Measurements from ENCODE around the gene GALNT18.
"Not testable (repeated sequence)": the region's sequence is repeated elsewhere in the genome, so short reads cannot be mapped to it uniquely, and the experiment has no call there.

Gene GALNT18

DNA sequence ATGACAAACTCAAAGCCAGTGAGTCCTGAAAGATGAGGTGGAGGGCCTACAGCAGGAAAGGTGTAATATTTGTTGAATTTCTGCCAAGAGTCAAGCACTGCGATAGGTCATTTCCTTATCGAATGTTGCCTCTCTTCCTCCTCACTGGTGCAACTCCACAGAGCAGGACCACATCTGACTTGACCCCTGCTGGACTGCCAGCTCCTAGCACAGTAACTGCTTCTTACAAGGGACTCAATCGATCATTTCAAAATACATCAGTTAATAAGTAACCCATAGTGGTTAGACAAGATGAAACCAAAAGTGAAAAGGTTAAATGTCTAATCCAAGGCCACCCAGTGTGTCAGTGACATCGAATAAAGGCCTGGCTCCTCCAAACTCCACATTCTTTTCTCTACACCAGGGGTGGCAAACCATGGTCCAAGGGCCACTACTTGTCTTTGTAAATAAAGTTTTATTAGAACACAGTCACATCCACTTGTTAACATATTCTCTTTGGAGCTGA, 170.3 kb downstream of the GALNT18 start:
- no peak for DNase-seq

DNA sequence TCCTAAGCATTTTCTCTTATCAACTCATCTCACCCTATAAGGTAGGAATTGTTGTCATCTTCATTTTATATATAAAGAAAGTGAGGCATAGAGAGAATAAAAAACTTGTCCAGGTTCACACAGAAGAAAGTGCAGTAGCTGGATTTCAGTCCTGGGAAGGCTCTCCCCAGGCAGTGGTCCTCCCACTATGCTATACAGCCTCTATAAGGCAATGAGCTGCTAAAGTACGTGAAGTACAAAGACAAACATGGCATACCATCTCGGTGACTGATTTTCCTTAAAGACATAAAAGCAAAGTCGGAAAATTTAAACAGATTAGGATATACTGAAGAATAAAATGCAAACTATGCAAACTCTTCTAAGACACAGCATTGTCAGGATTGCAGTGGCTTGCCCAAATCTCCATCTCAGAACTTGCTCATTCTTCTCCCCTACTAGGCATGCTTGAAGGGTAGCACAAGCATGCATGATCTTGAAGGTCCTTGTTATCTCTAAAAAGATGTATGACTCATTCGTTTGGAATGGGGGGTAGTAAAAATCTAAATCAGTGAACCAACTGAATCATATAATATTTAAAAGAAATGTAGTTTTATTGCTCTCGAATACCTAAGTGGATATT, 171.0 kb downstream of the GALNT18 start:
- DNase-seq = no peak

DNA sequence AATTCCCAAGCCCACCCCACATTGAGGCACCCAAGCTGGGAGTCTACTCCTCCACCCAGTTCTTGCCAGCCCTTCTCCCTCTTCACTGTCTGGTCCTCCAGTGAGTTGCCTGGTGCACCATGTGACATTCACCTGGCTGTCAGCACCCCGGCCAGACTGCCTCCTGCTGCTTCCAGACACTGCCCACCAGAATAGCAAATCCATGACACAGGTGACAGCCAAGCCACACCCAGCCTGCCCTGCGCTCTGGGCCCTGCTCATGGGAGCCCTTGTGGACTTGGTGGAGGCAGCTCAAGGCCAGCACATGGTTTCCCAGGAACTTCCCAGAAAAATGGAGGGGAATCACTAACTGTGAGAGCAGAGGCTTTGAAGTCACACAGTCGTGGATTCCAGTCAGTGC, 172.5 kb downstream of the GALNT18 start:
- no peak for DNase-seq

DNA sequence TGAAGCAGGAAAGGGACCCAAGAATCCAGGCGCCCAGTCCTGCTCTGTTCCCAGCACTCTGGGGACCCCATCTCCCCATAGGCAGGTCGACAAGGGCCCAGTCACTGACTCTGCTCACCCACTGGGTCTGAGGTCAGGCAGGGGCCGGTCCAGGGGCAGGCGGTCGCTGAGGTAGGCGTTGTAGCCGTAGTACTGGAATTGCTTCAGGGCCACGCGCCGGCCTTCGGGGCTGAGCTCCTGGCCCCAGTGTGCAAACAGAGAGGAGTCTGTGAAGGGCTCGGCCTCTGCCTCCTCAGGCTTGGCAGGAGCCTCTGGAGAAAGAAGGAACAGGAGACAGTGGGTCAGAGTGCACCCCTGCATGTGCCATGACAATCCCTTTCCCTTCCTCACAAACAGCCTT, 173.2 kb downstream of the GALNT18 start:
- DNase-seq = no peak

DNA sequence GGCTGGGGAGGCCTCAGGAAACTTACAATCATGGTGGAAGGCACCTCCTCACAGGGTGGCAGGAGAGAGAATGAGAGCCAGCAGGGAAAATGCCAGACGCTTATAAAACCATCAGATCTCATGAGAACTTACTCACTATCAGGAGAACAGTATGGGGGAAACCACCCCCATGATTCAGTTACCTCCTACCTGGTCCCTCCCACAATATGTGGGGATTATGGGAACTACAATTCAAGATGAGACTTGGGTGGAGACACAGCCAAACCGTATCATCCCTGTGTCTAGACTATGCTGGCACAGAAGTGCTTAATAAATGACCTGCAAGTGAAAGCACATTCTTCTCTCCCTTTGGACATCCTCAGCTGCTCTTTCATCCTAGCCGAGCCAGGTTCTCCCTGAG, 174.2 kb downstream of the GALNT18 start:
- not testable (repeated sequence) for DNase-seq

DNA sequence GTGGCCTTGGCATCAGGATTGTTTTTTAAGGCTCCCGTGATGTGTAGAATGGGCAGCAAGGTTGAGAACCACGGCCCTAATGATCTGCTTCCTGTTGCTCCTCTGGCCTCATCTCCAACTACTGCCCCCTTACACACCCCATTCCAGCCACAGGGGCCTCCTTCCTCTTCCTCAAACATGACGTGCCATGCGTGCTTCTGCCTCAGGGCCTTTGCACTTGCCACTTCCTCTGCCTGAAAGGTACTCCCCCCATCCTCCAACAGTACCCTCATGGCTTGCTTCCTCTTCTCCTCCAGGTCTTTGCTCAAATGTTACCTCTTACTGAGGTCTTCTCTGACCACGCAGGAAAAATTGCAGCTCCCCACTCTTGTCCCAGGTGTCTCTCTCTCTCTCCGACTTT, 174.8 kb downstream of the GALNT18 start:
- no peak for DNase-seq

DNA sequence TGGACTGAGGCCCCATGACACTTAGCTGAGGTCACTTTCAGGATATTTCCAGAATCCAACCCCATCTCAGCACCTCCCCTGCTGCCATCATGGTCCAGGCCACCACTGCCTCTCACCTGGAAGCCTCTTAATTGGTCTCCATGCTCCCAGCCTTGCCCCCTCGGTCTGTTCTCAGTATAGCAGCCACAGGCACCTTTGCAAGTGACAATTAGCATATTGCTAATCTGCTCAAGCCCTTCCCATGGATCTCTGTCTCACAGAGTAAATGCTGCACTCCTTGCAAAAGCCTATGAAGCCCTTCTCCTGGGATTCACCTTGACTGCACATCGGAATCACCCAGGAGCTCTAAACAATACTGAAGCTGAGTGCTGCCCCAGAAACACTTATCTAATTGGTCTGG, 175.2 kb downstream of the GALNT18 start:
- DNase-seq = no peak

DNA sequence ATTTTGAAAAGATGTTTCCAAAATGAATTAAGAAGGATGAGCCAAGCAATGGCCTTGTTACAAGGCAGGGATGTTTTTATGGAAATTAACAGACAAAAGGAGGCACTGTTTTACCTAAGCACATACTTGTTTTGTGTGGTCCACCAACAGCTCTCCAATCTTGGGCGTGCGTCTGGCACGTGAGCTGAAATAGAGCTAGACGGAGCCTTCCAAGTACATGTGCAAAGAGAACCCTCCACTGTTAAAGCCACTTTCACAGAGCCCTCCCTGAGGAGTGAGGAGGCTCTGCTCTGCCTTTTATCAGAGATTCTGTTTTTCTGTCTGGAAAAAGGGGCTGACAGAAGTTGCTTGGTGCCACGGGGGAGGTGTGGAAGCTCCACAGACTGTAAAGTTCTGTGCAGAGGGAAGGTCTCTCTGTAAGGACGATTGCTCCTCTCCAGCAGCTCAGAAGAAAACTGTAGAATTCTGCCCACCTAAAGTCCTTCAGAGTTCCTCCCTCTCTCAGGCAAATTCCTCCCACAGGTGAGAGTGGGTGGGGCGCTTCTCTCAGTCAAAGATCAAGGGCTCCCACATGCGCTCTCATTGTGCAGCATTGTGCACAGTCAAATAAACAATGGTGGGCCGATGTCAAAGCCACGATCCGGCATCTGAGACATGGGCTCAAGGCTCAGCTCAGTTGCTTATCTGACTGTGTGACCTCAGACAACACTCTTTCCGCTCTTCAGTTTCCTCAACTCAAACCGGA, 176.2 kb downstream of the GALNT18 start:
- DNase-seq = no peak

DNA sequence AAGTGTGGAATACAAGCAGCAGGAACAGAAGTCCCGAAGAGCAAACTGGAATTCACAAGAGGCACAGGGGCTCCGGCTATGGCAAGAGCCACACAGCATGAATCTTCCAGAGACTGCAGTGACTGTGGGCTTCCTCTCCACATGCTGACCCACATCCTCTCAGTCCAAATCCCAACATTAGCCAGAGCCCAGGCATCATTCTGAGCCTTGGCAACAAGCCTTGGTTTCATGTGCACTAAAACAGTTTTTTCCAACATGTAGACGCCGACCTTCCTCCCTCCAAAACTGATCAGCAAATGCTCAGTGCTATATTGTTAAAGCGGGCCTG, 177.0 kb downstream of the GALNT18 start:
- DNase-seq = no peak

DNA sequence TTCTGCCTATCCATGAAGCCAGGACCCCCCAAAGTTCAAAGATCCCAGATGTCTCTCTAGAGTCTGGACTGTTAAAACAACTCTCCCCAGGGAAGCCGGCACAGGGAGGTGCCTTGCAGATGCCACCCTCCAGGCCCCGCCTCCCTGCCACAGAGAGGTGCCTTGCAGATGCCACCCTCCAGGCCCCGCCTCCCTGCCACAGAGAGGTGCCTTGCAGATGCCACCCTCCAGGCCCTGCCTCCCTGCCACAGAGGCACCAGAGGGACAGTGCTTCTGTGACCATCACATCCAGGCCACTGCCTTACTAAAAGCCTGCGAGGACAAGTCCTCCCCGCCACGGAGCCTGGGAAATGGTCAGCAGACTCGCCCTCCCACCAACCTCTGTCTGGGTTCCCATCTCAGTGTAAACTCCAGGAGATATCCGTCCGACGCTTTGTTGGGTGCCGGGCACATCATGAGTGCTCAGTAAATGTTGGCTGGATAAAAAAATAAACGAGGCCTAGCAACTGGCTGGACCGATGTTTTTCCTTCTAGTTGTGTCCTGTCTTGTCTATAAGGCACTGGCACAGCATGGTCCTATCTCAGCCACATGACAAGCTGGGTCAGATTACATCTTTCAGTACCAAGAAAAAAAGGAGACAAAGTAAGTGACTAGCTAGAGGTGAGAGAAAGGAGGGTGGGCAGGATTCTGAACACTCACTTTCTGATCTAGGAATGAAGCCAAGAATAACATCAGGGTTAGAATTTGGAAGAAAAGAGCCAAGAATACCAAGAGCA, 177.6 kb downstream of the GALNT18 start:
- no peak for DNase-seq

DNA sequence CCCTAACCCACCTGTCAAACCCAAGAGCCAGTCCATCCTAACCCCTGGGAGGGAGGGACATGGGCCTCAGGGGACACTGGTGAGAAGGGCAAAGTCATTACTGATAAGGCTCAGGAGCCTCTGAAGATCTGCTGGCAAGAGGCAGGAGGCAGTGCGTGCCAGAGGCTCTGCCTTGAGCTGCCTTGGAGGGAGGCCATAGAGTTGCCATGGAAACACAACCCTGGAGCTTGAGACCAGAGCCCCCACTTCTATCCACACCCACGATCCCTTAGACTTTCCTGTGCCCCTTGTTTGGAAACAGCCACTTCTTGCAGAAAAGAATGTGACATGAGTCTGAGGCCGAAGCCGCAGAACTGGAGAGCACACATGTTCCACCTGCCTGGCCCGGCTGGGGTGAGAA, 179.0 kb downstream of the GALNT18 start:
- no peak for DNase-seq

DNA sequence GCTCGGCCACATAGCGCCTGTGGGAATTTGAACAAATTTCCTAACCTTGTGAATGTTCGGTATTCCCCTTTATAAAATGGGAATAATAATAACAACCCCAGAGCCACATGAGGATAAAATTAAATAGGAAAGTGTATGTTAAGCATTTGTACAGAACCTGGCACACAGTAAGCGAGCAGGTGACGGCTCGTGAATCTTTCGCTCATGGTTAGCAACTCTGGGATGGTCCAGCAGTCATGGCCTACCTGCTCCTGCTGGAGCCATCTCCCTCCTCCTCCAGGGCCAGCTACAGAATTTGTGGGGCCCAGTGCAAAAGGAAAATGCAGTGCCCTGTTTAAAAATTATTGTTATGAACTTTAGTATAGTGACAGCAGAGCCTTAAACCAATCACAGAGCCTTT, 180.3 kb downstream of the GALNT18 start:
- no peak for DNase-seq

DNA sequence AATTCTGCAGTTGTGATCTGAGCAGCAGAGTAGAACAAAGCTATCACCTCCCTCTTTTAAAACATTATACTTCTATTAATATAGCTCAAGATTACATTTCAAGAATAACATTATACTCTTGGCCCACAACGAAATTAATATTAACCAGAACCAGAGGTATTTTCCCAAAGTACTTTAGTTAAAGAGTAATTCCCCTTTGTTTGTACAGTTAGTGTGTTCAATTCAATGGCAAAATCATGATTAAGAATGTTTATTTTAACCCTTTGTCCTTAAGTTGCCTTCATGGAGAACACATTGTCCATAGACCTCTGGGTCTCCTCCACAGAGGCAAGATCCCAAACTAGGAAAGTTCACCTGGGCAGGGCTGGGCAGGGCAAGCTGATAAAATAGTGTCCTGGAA, 180.7 kb downstream of the GALNT18 start:
- DNase-seq = no peak

DNA sequence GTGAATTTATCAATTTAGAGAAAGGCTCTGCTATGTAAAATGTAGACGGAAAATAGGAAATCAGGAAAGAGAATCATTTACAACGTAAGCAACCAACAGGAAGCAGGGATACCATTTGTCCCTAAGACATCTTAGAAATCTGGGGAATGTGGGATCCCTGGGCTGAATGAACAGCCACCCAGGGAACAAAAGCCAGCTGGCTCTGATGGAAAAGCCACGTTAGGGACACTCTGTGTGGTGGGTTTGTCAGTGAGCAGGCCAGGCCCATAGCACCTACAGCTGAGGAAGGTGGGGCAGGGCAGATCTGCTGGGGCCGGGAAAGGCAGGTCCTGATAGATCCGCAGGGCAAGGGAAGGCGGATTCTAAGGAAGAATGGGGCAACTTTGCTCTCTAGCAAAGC, 181.7 kb downstream of the GALNT18 start:
- DNase-seq = no peak

DNA sequence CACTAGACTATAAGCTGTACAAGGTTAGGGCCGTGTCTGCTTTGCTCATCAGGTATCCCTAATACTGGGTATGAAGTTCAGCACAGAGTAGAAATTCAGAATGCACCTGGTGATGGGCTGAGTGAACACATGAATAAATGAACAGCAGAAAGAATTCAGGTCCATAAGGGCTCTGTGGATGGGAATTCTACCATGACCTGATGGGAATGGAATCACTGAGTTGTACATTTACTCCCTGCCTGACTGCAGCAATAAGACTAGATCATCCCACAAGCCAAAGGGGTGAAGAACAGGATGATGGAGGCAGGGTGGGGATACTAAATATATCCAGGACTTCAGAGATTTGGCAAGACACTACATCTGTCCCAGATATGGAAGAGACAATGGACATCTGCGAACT, 182.2 kb downstream of the GALNT18 start:
- DNase-seq = no peak

DNA sequence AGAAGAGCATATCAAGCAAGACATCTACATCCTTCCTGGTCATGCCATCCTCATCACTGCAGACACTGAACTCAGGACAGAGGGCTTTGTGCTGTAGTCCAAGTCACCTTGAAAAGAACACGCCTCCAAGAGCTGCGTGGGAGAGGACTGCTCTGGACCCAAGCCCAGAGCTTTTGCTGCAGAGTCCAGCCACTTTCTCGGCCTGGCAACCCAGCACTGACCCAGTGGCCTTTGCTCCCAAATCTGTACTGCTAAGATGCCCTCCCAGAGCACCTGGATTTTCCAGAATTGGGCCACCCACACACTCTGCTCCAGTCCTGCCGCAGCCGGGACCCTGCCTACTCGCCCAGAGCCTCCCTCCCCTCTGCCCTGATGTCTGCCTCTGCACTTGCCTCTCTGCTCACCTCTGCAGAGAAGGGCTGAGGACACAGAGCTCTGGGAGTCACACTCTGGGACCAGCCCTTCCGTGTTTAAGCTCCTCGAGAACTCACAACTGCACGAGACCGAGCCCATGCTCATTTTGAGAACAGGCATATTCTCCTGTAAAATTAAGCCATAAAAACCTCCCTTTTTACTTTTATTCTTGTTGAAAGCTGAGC, 185.0 kb downstream of the GALNT18 start:
- DNase-seq = no peak

DNA sequence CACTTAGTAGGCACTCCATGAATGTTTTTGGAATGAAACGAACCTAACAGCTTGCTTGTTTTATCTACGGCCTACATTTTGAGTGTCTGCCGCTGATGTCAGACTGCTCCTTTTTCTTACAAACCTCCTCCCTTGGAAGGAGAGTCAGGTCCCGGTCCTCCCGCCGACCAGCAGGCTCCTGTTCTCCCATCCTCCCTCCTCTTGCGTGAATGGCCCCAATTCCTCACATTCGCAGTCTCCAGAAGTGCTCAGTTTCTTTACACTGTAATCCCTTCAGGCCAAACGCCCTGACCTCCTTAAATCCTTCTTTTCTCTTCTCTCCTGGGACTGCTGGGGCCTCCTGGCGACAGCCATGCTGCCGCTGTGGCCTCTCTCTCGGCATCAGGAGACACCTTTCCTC, 186.2 kb downstream of the GALNT18 start:
- no peak for DNase-seq

DNA sequence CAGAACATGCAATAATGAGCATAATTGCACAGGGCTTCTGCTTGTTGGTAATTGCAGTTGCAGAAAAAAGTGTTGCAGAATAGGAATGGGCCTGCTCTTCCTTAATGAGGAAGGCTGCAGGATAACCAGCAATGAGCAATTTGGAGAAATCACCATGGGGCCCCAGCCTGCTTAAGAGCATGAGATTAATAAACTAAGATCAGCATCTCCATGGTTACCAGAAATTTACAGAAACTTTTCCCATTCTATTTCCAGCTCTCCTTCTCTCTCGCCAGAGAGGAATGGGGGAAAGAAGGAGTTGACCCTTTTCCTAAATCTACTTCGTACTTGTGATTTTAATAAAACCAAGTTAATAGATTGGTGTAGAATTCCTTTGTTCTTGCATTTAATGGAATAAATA, 187.8 kb downstream of the GALNT18 start:
- DNase-seq = no peak

DNA sequence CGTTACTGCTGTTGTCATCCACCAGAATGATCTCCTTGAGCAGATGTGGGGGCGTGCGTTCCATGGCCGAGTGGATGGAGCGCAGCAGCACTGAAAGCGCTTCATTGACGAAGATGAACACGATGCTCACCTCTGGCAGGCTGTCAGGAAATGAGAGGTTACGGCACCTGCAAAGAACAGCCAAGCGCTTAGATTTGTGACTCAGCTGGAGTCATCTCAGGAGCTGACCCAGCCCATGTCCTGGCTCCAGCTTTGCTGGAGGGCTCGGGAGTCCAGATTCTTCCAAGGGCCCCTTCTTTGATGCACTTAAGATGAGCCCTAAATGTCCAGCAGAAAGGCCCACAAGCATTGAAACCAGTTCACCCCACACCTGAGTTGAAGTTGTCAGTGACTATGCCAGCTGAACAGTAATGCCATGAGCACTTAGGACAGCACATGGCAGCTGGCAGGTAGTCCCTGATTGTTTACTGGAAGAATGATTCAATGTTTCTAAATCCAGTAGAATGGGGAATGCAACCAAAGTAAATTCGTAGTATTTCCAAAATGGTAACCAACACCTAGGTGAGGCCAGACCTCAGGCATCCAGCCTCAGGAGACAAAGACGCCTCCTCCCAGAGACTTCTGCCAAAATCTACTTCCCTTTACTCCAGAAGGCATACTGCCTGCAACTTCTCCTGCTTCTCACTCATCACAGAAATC, 189.0 kb downstream of the GALNT18 start:
- no peak for DNase-seq

DNA sequence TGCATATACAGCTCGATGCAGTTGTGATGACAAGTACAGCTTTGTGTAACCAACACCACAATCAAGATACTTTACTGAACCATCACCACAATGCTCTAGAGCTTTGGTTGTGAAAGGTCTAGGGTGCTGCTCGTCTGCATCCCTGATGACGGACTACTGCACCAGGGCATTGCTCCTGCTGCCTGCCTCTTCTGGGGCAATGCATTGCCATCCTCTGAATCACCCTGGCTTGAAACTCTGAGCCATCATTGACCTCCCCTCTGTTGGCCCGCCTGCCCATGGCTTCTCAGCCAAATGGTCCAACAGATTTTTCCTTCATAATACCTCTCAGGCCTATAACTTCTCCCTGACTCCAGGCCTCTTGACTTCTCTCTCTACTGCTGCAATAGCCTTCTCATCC, 191.4 kb downstream of the GALNT18 start:
- no peak for DNase-seq

DNA sequence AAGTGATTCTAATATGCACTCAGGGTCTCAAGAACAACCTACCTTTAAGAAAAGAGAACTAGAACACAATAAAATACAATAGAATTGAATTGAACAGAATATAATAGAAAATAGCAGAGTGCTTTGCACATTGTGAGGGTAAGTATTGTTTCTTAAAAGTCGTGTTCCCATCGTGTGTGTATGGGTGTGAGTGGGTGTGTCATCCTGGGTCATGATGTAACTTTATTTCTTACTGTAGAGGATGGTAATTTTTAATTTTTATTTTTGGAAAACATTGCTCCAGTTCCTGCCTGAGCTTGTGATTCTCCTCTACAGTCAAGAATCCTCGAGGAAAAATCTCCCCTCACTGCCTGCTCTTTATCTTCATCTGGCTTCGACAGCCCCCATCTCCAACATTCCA, 193.1 kb downstream of the GALNT18 start:
- no peak for DNase-seq

DNA sequence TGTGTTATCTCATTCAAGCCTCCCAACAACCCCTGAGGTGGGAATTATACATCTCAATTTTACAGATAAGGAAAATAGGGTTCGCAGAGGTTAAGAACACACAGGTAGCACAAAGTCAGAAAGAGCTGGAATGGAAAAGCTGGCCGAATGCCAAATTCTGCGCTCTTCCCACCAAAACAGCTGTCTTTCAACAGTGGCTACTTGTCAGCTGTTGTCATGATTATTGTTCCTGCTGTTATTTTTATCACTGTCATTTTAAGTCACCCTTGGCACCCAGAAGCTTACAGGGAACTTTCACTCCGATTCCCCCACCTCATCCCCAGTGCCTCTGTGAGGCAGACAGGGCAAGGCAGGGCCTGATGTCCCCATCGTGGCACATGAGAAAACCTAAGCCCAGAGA, 194.3 kb downstream of the GALNT18 start:
- DNase-seq = no peak

DNA sequence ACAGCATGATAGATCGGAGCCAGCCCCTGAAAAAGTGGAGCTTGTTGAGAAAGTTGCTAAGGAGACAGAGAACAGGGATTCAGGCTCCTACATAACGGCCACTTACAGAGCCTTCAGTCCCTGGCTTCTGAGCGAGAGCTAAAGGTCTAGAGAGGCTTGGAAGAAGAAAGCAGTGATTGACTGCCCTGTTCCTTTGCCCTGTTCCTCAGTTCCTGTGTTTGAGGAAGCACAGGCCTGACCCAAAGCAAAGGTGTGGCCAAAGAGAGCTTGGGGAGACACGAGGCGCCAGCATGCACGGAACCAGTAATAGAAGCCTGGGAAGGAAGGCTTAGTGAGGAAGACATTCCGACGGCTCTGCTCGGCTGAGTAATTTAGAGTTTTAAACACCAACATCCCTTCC, 194.7 kb downstream of the GALNT18 start:
- no peak for DNase-seq

Measured in GOT3 (cell line).